IgD-negative memory B cell (primary cell): ENCODE results near the gene PRR14. TPM values are rescaled to one million over a fixed set of nuclear protein-coding genes. Genes with fewer than 3 reads are reported as not detected.
"Not testable (repeated sequence)": the region's sequence is repeated elsewhere in the genome, so short reads cannot be mapped to it uniquely, and the experiment has no call there.

Experiments used
- H3K27ac Mint-ChIP-seq, 3 donors: one replicate each; pipeline ENCODE4 v1.8.0; 2020 to 2022; ENCODE audit warnings: mild to moderate bottlenecking in 3 of 3, mixed read lengths in 3 of 3, moderate library complexity in 1 of 3
- H3K27me3 Mint-ChIP-seq: one replicate; pipeline ENCODE4 v1.8.0; 2021; ENCODE audit warnings: mixed read lengths
- H3K36me3 Mint-ChIP-seq: one replicate; pipeline ENCODE4 v1.8.0; 2020; ENCODE audit warnings: mild to moderate bottlenecking, mixed read lengths
- H3K4me1 Mint-ChIP-seq, 3 donors: one replicate each; pipeline ENCODE4 v1.8.0; 2020 to 2022; ENCODE audit warnings: mixed read lengths in 3 of 3, mild to moderate bottlenecking in 1 of 3
- H3K4me3 Mint-ChIP-seq, 4 donors: one replicate each; pipeline ENCODE4 v1.8.0; 2020 to 2022; ENCODE audit warnings: mild to moderate bottlenecking in 4 of 4, mixed read lengths in 4 of 4, moderate library complexity in 3 of 4
- H3K9me3 Mint-ChIP-seq, 3 donors: one replicate each; pipeline ENCODE4 v1.8.0; 2020 to 2021; ENCODE audit warnings: mixed read lengths in 3 of 3, mild to moderate bottlenecking in 1 of 3
- polyA plus RNA-seq: library from polyadenylated mRNA; unstranded; fragments of 300-500 nt; fragmentation: Illumina TruSeq; gene quantifications from one replicate; pipeline ENCODE4 v1.2.3, GENCODE V29; 2021

PRR14 gene
- polyA plus RNA-seq, 1 donor from 2014 or later, result 27.6 TPM

DNA sequence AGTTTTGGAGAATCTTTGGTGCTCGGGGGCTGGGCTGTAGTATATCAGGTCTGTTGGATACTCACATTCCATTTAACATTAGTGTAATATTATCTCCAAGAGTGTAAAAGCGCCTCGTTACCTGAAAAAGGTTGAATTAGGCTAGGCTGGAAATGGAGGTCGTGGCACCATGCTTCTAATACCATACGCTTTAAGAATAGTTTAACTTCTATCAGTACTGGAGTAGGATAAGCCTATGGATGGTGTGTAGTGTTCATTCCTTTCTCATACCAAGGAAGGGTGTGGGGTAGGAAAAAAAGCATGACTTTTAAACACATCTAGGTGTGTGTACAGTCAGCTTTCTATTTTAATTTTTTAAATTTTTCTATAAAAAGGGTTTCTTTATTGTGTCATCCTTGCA is 50.2 kb downstream of the PRR14 start:
- Mint-ChIP-seq H3K27ac (peak overlapping the region in 1 of 3 donors; percentile 100), H3K4me3 (peak overlapping the region in 1 of 4 donors; percentile 71), H3K4me1 (peaks cover 7 to 22% (median 19%) of the 10 kb centered on the region in 3 donors), H3K9me3 (no peaks in the 10 kb centered on the region), H3K36me3 (peaks cover 4% of the 10 kb centered on the region), H3K27me3 (no peaks in the 10 kb centered on the region)

DNA sequence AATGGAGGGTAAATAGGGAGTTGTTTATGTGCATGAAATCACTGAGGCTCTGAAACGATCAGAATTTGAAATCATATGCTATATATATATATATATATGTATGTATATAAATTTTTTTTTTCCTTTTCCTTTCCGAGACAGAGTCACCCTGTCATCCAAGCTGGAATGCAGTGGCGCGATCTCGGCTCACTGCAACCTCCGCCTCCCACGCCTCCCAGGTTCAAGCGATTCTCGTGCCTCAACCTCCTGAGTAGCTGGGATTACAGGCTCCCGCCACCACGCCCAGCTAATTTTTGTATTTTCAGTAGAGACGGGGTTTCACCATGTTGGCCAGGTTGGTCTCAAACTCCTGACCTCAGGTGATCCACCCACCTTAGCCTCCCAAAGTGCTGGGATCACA is 52.3 kb downstream of the PRR14 start:
- H3K4me3 Mint-ChIP-seq, result peak overlapping the region in 2 of 4 donors; percentile 12 to 37
- not testable (repeated sequence) for H3K27me3 Mint-ChIP-seq, H3K36me3 Mint-ChIP-seq, H3K9me3 Mint-ChIP-seq
- H3K27ac Mint-ChIP-seq, result peak overlapping the region in 1 of 3 donors; percentile 83
- H3K4me1 Mint-ChIP-seq, result peaks cover 7 to 16% (median 12%) of the 10 kb centered on the region in 3 donors

GRCh38 chr16:30703971-30704370 is 53.2 kb downstream of the PRR14 start:
- Mint-ChIP-seq H3K4me1 (peaks cover 7 to 13% (median 12%) of the 10 kb centered on the region in 3 donors), H3K36me3 (peaks cover 4% of the 10 kb centered on the region), H3K27me3 (no peaks in the 10 kb centered on the region), H3K9me3 (no peaks in the 10 kb centered on the region), H3K27ac (peak overlapping the region in 1 of 3 donors; percentile 42), H3K4me3 (no peak overlapping the region)

Other genes starting within 250 kb of the PRR14 start
- 4.8 TPM for gene ZNF771, start 243.4 kb upstream of the PRR14 start, polyA plus RNA-seq
- gene DCTPP1, start 220.9 kb upstream of the PRR14 start, polyA plus RNA-seq, result 137 TPM
- gene SEPHS2, start 205.1 kb upstream of the PRR14 start, polyA plus RNA-seq, result 64.0 TPM
- gene ITGAL, start 178.2 kb upstream of the PRR14 start, polyA plus RNA-seq, result 51.9 TPM
- gene ZNF768, start 124.4 kb upstream of the PRR14 start, polyA plus RNA-seq, result 12.7 TPM
- 14.8 TPM for gene ZNF747, start 116.1 kb upstream of the PRR14 start, polyA plus RNA-seq
- 6.2 TPM for gene ZNF764, start 92.6 kb upstream of the PRR14 start, polyA plus RNA-seq
- gene ZNF688, start 79.2 kb upstream of the PRR14 start, polyA plus RNA-seq, result 40.7 TPM
- gene ZNF785, start 65.3 kb upstream of the PRR14 start, polyA plus RNA-seq, result 2.9 TPM
- 12.8 TPM for gene ZNF689, start 40.6 kb upstream of the PRR14 start, polyA plus RNA-seq
- gene FBRS, start 7.5 kb downstream of the PRR14 start, polyA plus RNA-seq, result 7.1 TPM
- gene SRCAP, start 48.2 kb downstream of the PRR14 start, polyA plus RNA-seq, result 32.6 TPM
- 36.7 TPM for gene PHKG2, start 97.5 kb downstream of the PRR14 start, polyA plus RNA-seq
- 0.63 TPM for gene CFAP119, start 111.1 kb downstream of the PRR14 start, polyA plus RNA-seq
- gene RNF40, start 111.4 kb downstream of the PRR14 start, polyA plus RNA-seq, result 56.0 TPM
- gene ZNF629, start 136.2 kb downstream of the PRR14 start, polyA plus RNA-seq, result 0.30 TPM
- gene BCL7C, start 243.1 kb downstream of the PRR14 start, polyA plus RNA-seq, result 45.0 TPM
- not detected for gene CTF1, start 245.7 kb downstream of the PRR14 start, polyA plus RNA-seq